ENCODE measurements around the gene NRCAM.

The NRCAM gene

DNA sequence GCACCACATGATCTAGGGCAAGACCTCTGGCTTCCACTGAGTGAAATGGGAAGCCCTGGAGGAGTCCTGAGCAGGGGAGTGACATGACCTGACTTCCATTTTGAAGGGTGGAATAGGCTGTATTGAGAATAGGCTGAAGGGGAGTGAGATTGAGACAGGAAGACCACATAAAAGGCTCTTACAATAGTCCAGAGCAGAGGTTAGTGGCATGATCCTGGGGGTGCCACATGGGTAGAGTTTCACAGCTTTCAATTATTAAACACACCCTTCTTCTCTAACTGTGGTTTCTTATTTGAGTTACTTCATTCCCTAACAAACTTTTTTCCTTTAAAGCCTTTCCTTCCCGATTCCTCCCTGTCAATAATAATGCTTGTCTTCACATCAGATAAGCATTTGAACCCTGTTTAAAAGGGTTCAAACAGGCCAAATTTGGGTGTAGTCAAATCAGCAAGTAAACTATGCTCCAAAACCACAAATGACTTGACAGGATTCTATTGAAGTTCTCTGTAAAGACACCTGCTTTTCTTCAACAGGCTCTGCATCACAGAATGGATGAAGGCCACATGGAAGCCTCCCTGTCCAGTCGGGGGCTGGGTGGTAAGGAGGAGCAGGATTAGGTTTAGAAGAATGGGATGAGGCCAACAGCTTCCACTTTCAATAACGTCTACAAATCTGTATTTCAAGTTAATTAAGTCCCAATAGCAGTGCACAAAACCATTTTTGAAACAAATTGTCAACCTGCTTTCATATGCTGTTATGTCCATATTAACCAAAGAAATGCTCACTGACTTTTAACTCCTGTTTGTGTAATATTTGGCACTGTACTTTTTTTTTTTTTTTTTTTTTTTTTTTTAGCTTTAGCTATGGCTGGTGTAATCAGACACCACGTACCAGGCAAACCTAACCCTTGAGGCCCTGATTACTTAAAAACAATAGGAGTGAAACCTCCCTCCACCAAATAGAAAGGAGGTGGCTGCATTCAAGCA is 131.9 kb downstream of the NRCAM start:
- TF ChIP-seq SNAI2 (CRISPR knock-in tag; IDR thresholded peaks at IDR 0.05) (no peak), ZNF8 (CRISPR knock-in tag; IDR thresholded peaks at IDR 0.05) (no peak)
- no peak for ATAC-seq

- ATAC-seq = 0 out of 3 replicates have a peak, but pooled peaks have one; percentile 21
- TF ChIP-seq ZNF70 (CRISPR knock-in tag; IDR thresholded peaks at IDR 0.05) = no peak
- TF ChIP-seq POU6F1 (CRISPR knock-in tag; IDR thresholded peaks at IDR 0.05; ENCODE audit: borderline replicate concordance, low read depth) = no peak
- TF ChIP-seq PATZ1 (CRISPR knock-in tag; IDR thresholded peaks at IDR 0.05; ENCODE audit: borderline replicate concordance) = no peak
- TF ChIP-seq, protein P1, sequence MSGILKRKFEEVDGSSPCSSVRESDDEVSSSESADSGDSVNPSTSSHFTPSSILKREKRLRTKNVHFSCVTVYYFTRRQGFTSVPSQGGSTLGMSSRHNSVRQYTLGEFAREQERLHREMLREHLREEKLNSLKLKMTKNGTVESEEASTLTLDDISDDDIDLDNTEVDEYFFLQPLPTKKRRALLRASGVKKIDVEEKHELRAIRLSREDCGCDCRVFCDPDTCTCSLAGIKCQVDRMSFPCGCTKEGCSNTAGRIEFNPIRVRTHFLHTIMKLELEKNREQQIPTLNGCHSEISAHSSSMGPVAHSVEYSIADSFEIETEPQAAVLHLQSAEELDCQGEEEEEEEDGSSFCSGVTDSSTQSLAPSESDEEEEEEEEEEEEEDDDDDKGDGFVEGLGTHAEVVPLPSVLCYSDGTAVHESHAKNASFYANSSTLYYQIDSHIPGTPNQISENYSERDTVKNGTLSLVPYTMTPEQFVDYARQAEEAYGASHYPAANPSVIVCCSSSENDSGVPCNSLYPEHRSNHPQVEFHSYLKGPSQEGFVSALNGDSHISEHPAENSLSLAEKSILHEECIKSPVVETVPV (CRISPR knock-in tag; IDR thresholded peaks at IDR 0.05) = no peak
- no peak for TF ChIP-seq CSDC2 (CRISPR knock-in tag; IDR thresholded peaks at IDR 0.05)
- no peak for TF ChIP-seq OSR1 (CRISPR knock-in tag; IDR thresholded peaks at IDR 0.05)
- no peak for TF ChIP-seq ZNF565 (CRISPR knock-in tag; conservative IDR thresholded peaks at IDR 0.05; ENCODE audit: low read depth)
- TF ChIP-seq, protein P2, sequence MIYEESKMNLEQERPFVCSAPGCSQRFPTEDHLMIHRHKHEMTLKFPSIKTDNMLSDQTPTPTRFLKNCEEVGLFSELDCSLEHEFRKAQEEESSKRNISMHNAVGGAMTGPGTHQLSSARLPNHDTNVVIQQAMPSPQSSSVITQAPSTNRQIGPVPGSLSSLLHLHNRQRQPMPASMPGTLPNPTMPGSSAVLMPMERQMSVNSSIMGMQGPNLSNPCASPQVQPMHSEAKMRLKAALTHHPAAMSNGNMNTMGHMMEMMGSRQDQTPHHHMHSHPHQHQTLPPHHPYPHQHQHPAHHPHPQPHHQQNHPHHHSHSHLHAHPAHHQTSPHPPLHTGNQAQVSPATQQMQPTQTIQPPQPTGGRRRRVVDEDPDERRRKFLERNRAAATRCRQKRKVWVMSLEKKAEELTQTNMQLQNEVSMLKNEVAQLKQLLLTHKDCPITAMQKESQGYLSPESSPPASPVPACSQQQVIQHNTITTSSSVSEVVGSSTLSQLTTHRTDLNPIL (CRISPR knock-in tag; IDR thresholded peaks at IDR 0.05; ENCODE audit: low read depth) = no peak
- no peak for TF ChIP-seq ZNF8 (CRISPR knock-in tag; IDR thresholded peaks at IDR 0.05)
- no peak for TF ChIP-seq ISL1 (CRISPR knock-in tag; IDR thresholded peaks at IDR 0.05)
- no peak for TF ChIP-seq TOX (CRISPR knock-in tag; IDR thresholded peaks at IDR 0.05; ENCODE audit: borderline replicate concordance)
- no peak for TF ChIP-seq GLIS3 (CRISPR knock-in tag; IDR thresholded peaks at IDR 0.05)
- no peak for TF ChIP-seq BACH2 (CRISPR knock-in tag; IDR thresholded peaks at IDR 0.05; ENCODE audit: borderline replicate concordance)
- TF ChIP-seq TSHZ2 (CRISPR knock-in tag; IDR thresholded peaks at IDR 0.05) = no peak
- TF ChIP-seq PPARA (CRISPR knock-in tag; IDR thresholded peaks at IDR 0.05; ENCODE audit: borderline replicate concordance) = no peak
- no peak for TF ChIP-seq ZC3H10 (CRISPR knock-in tag; IDR thresholded peaks at IDR 0.05)
- TF ChIP-seq SNAI2 (CRISPR knock-in tag; IDR thresholded peaks at IDR 0.05) = no peak
- TF ChIP-seq ARNTL (CRISPR knock-in tag; IDR thresholded peaks at IDR 0.05; ENCODE audit: borderline replicate concordance, low read depth) = no peak
- TF ChIP-seq ZFP3 (CRISPR knock-in tag; IDR thresholded peaks at IDR 0.05) = no peak
- no peak for TF ChIP-seq RARB (CRISPR knock-in tag; IDR thresholded peaks at IDR 0.05)
These were observed 133.1 kb downstream of the NRCAM start for GRCh38 chr7:108322925-108323832.
